OCI-LY7 (cell line): ENCODE data around the gene RBCK1. TPM values are rescaled to one million over a fixed set of nuclear protein-coding genes. Genes with fewer than 3 reads are reported as not detected.
"Not testable (repeated sequence)": the region's sequence is repeated elsewhere in the genome, so short reads cannot be mapped to it uniquely, and the experiment has no call there.

Source experiments
- BruUV-seq: library from RNA; stranded (reverse); fragments of 400-500 nt; replicated peaks from 2 replicates; lab custom pipeline; 2021; lab: Mats Ljungman, UMichigan
- CTCF ChIA-PET: fragments of 300-600 bp; sonication (Branson Sonifier 250); formaldehyde crosslinking; loops from one replicate; lab custom pipeline; 2022; ENCODE audit warnings: antibody characterized with exemption; ENCODE audit not compliant: unreplicated experiment; lab: Charles Lee
- POLR2A ChIA-PET: fragments of 300-600 bp; sonication (Branson Sonifier 250); formaldehyde crosslinking; loops from one replicate; lab custom pipeline; 2022; ENCODE audit warnings: antibody characterized with exemption; lab: Charles Lee
- DNase-seq: peaks from one replicate; pipeline ENCODE4 v3.0.0-alpha.2; 2015; ENCODE audit warnings: low spot score
- H2AFZ ChIP-seq: fragments of 200-600 bp; sonication (generic), shearing (Covaris generic); 2 replicates; pipeline ENCODE4 v1.6.1; 2014; ENCODE audit warnings: mild to moderate bottlenecking, antibody characterized with exemption, low read length, moderate library complexity
- H3K27ac ChIP-seq: fragments of 200-600 bp; sonication (generic); 2 replicates; pipeline ENCODE4 v1.5.1; 2014; ENCODE audit warnings: mixed run types, low read depth, mild to moderate bottlenecking, moderate library complexity, low read length, inconsistent platforms; ENCODE audit not compliant: poor library complexity, severe bottlenecking
- H3K36me3 ChIP-seq: fragments of 200-600 bp; sonication (generic); 2 replicates; pipeline ENCODE4 v1.6.1; 2014; ENCODE audit warnings: mild to moderate bottlenecking, antibody characterized with exemption, low read length, moderate library complexity, mixed read lengths; ENCODE audit not compliant: insufficient read depth
- H3K4me1 ChIP-seq: fragments of 200-600 bp; sonication (generic); 2 replicates; pipeline ENCODE4 v1.5.1; 2014; ENCODE audit warnings: mild to moderate bottlenecking, low read length; ENCODE audit not compliant: insufficient read depth, poor library complexity, severe bottlenecking
- H3K4me2 ChIP-seq: fragments of 200-600 bp; sonication (generic); 2 replicates; pipeline ENCODE4 v1.6.1; 2014; ENCODE audit warnings: mild to moderate bottlenecking, low read length
- H3K4me3 ChIP-seq: fragments of 200-600 bp; sonication (generic); 2 replicates; pipeline ENCODE4 v1.5.1; 2014; ENCODE audit warnings: mild to moderate bottlenecking, low read depth, low read length; ENCODE audit not compliant: poor library complexity, severe bottlenecking
- H3K79me2 ChIP-seq: fragments of 200-600 bp; sonication (generic); 2 replicates; pipeline ENCODE4 v1.6.1; 2016; ENCODE audit warnings: low read depth, mild to moderate bottlenecking, low read length, moderate library complexity, mixed read lengths; ENCODE audit not compliant: insufficient read depth
- H3K9me2 ChIP-seq: fragments of 200-600 bp; sonication (generic); 2 replicates; pipeline ENCODE4 v1.6.1; 2016; ENCODE audit warnings: mild to moderate bottlenecking, low read length, mixed read lengths; ENCODE audit not compliant: insufficient read depth
- H3K9me3 ChIP-seq: fragments of 200-600 bp; sonication (generic); 2 replicates; pipeline ENCODE4 v1.6.1; 2014; ENCODE audit warnings: mild to moderate bottlenecking, mixed run types, low read length, mixed read lengths
- H4K20me1 ChIP-seq: fragments of 200-600 bp; sonication (generic); 2 replicates; pipeline ENCODE4 v1.6.1; 2014; ENCODE audit warnings: mild to moderate bottlenecking, antibody characterized with exemption, low read length, moderate library complexity, mixed read lengths; ENCODE audit not compliant: insufficient read depth
- EZH2phosphoT487 ChIP-seq: fragments of 200-600 bp; sonication (generic); IDR thresholded peaks from 2 replicates; pipeline ENCODE4 v1.6.1; 2018; ENCODE audit warnings: low read depth, borderline replicate concordance, mild to moderate bottlenecking, mixed run types, antibody characterized with exemption, low read length, moderate library complexity, mixed read lengths
- intact Hi-C: fragments of 100-400 bp; cut with micrococcal nuclease; formaldehyde crosslinking; loops from one replicate; pipeline ENCODE4 v1.10.0; 2022; ENCODE audit not compliant: unreplicated experiment
- total RNA-seq, 2 experiments: library from RNA; depleted of rRNA in 1 of 2; stranded (reverse); fragments of >200 nt in 1 of 2; shearing (Covaris generic) in 1 of 2; gene quantifications; 2 replicates each; pipeline ENCODE4 v1.2.3, GENCODE V29; 2014 to 2022
- TF ChIP-seq, protein P1 (sequence below): fragments of 200-600 bp; sonication (generic); conservative IDR thresholded peaks from 2 replicates; pipeline ENCODE4 v1.5.1; 2014; ENCODE audit warnings: mild to moderate bottlenecking, antibody characterized with exemption, low read length, moderate library complexity, mixed read lengths

The RBCK1 gene
- total RNA-seq, 2 experiments from 2014 or later, result 82.9 to 140 TPM

DNA sequence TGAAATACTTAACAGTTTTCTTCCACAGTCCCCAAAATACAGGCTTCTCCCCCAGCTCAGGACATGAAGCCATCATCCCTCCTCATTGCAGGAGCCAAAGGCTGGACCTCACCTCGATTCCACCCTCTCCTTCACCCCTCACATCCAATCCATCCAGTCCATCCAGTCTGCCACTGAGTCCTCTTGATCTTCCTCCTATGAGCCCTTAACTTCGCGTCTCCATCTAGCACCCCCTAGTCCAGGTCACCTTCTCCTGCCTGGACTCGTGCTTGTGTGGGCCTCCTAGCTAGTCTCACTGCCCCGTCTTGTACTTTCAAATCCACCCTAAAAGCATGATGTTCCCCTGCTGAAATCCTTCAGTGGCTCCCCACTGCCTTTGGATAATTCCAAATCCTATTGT is 24.2 kb upstream of the RBCK1 start:
- H3K4me1 ChIP-seq, result peaks cover 33% of the 10 kb centered on the region
- no peaks in the 10 kb centered on the region for H3K9me2 ChIP-seq
- H3K4me3 ChIP-seq, result no peak overlapping the region
- peaks cover 62% of the 10 kb centered on the region for H3K36me3 ChIP-seq
- no peak overlapping the region for H3K4me2 ChIP-seq
- no peak overlapping the region for H2AFZ ChIP-seq
- TF ChIP-seq EZH2phosphoT487, result no peak
- TF ChIP-seq, protein P1, sequence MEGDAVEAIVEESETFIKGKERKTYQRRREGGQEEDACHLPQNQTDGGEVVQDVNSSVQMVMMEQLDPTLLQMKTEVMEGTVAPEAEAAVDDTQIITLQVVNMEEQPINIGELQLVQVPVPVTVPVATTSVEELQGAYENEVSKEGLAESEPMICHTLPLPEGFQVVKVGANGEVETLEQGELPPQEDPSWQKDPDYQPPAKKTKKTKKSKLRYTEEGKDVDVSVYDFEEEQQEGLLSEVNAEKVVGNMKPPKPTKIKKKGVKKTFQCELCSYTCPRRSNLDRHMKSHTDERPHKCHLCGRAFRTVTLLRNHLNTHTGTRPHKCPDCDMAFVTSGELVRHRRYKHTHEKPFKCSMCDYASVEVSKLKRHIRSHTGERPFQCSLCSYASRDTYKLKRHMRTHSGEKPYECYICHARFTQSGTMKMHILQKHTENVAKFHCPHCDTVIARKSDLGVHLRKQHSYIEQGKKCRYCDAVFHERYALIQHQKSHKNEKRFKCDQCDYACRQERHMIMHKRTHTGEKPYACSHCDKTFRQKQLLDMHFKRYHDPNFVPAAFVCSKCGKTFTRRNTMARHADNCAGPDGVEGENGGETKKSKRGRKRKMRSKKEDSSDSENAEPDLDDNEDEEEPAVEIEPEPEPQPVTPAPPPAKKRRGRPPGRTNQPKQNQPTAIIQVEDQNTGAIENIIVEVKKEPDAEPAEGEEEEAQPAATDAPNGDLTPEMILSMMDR, result no peak
- H3K79me2 ChIP-seq, result peaks cover 61% of the 10 kb centered on the region
- peaks cover 18% of the 10 kb centered on the region; the same call in 1 of the 2 replicates for H4K20me1 ChIP-seq
- ChIA-PET CTCF (interaction anchor here (1.7 kb wide), 1 partner anchor 17 kb away, joined by 4 read pairs; no protein-coding TSS in a partner anchor), POLR2A (interaction anchor here (0.6 to 3.8 kb wide), 6 partner anchors 9 to 60 kb away, joined by 3 to 15 read pairs (median 4); no protein-coding TSS in a partner anchor)
- intact Hi-C loops, result no loop called here
- DNase-seq, result no peak
- H3K27ac ChIP-seq, result no peak overlapping the region
- H3K9me3 ChIP-seq, result no peaks in the 10 kb centered on the region
- BruUV-seq, result no TSS peak

DNA sequence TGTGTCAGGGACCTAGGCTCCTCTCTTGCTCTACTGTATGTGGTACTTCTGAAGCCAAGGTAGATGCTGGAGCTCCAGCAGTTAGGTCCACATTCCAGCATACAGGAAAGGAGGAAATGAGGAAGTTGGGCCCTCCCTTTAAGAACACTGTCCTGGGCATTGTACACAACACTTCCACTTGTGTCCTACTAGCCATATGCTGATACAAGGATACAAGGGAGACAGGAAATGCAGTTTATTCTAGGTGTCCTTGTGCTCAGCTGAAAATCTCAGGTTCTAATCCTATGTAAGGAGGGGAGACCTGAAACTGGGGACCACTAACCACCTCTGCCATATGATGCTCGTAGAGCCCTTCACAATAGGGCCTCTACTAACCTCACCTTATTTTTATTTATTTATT is 23.4 kb upstream of the RBCK1 start:
- Histone ChIP-seq H3K4me3 (no peak overlapping the region), H3K79me2 (peaks cover 61% of the 10 kb centered on the region), H3K36me3 (peaks cover 71% of the 10 kb centered on the region), H3K9me2 (no peaks in the 10 kb centered on the region), H2AFZ (no peak overlapping the region), H3K27ac (no peak overlapping the region), H3K9me3 (no peaks in the 10 kb centered on the region), H4K20me1 (peaks cover 18% of the 10 kb centered on the region; the same call in 1 of the 2 replicates), H3K4me1 (peaks cover 25% of the 10 kb centered on the region), H3K4me2 (no peak overlapping the region)
- intact Hi-C loops, result no loop called here
- no peak for DNase-seq
- no TSS peak for BruUV-seq
- ChIA-PET CTCF (no interaction called here), POLR2A (interaction anchor here (0.7 to 3.8 kb wide), 4 partner anchors 8 to 23 kb away, joined by 3 to 15 read pairs (median 4); no protein-coding TSS in a partner anchor)
- no peak for TF ChIP-seq EZH2phosphoT487
- TF ChIP-seq, protein P1, result no peak

DNA sequence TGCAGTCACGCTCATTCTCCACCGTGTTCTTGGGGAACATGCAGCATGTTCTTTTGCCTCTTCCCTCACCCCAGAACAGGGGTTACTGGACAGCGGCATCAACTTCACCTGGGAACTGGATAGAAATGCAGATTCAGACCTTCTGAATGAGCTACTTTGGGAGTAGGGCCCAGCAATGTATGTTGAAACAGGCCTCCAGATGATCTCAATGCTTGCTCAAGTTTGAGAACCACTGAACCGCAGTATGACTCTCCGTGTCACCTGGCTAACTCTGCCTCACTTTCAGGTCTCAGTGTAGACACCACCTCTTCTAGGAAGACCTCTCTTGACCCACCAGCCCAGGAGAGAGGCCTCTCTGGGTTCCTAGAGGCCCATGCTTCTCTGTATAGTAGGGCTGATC is 22.7 kb upstream of the RBCK1 start:
- no peak overlapping the region for H3K4me2 ChIP-seq
- BruUV-seq, result no TSS peak
- H3K4me3 ChIP-seq, result no peak overlapping the region
- no peak overlapping the region for H3K27ac ChIP-seq
- peaks cover 19% of the 10 kb centered on the region for H3K4me1 ChIP-seq
- intact Hi-C loops, result no loop called here
- H2AFZ ChIP-seq, result no peak overlapping the region
- no peaks in the 10 kb centered on the region for H3K9me3 ChIP-seq
- H3K9me2 ChIP-seq, result no peaks in the 10 kb centered on the region
- POLR2A ChIA-PET, result interaction anchor here (0.7 to 2.1 kb wide), 3 partner anchors 11 to 23 kb away, joined by 3 to 7 read pairs (median 4); no protein-coding TSS in a partner anchor
- peaks cover 18% of the 10 kb centered on the region; the same call in 1 of the 2 replicates for H4K20me1 ChIP-seq
- CTCF ChIA-PET, result no interaction called here
- TF ChIP-seq, protein P1, result no peak
- TF ChIP-seq EZH2phosphoT487, result no peak
- no peak for DNase-seq
- peaks cover 77% of the 10 kb centered on the region for H3K36me3 ChIP-seq
- peaks cover 61% of the 10 kb centered on the region for H3K79me2 ChIP-seq

DNA sequence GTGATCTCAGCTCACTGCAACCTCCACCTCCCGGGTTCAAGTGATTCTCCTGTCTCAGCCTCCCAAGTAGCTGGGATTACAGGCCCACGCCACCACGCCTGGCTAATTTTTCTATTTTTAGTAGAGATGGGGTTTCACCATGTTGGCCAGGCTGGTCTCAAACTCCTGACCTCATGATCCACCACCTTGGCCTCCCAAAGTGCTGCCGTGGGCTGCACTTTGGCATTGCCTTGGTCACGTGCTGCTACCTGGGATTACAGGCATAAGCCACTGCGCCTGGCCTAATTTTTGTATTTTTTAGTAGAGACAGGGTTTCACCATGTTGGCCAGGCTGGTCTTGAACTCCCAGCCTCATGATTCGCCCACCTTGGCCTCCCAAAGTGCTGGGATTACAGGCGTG is 21.5 kb upstream of the RBCK1 start:
- CTCF ChIA-PET, H3K9me3 ChIP-seq, H3K9me2 ChIP-seq, H3K4me2 ChIP-seq, H2AFZ ChIP-seq, H3K4me3 ChIP-seq, BruUV-seq, DNase-seq, intact Hi-C loops, H3K27ac ChIP-seq: not testable (repeated sequence)
- POLR2A ChIA-PET, result interaction anchor here (0.7 to 2.1 kb wide), 4 partner anchors 13 to 76 kb away, joined by 3 to 7 read pairs (median 4); no protein-coding TSS in a partner anchor
- Histone ChIP-seq H3K36me3 (peaks cover 88% of the 10 kb centered on the region), H4K20me1 (peaks cover 18% of the 10 kb centered on the region; the same call in 1 of the 2 replicates), H3K79me2 (peaks cover 55% of the 10 kb centered on the region), H3K4me1 (peaks cover 19% of the 10 kb centered on the region)
